Measurements from ENCODE around the gene TREML4.

GRCh38 chr6:41197234-41197633 is 30.9 kb upstream of the TREML4 start:
- TF ChIP-seq EP300 (conservative IDR thresholded peaks at IDR 0.05; ENCODE audit: poor library complexity, severe bottlenecking) = no peak
- no peak for TF ChIP-seq REST (IDR thresholded peaks at IDR 0.05; ENCODE audit: borderline replicate concordance)
- no peak for TF ChIP-seq CTCF (IDR thresholded peaks at IDR 0.05; ENCODE audit: poor library complexity, severe bottlenecking)
- TF ChIP-seq EZH2 (IDR thresholded peaks at IDR 0.05; ENCODE audit: borderline replicate concordance, insufficient read depth, low read length, poor library complexity, severe bottlenecking) = no peak
- no peak for TF ChIP-seq TAF1 (IDR thresholded peaks at IDR 0.05; ENCODE audit: low read depth)
- no peak for TF ChIP-seq POLR2AphosphoS5 (IDR thresholded peaks at IDR 0.05)
